HCT116 (cell line): ENCODE measurements around the gene DCTN3. TPM values are rescaled to one million over a fixed set of nuclear protein-coding genes. Genes with fewer than 3 reads are reported as not detected.

ENCODE experiments used
- CEBPB ChIP-seq: IDR thresholded peaks from 2 replicates; pipeline ENCODE4 v1.6.1; 2012; ENCODE audit warnings: low read depth
- EZH2 ChIP-seq: fragments of 200-600 bp; sonication (generic); IDR thresholded peaks from 2 replicates; pipeline ENCODE4 v1.6.1; 2017; ENCODE audit warnings: antibody characterized with exemption, mixed run types
- EZH2phosphoT487 ChIP-seq: fragments of 200-600 bp; IDR thresholded peaks from 2 replicates; pipeline ENCODE4 v1.6.1; 2018; ENCODE audit warnings: antibody characterized with exemption, borderline replicate concordance
- FOSL1 ChIP-seq: IDR thresholded peaks from 2 replicates; pipeline ENCODE4 v1.6.1; 2012; ENCODE audit warnings: low read depth
- RAD21 ChIP-seq: IDR thresholded peaks from 2 replicates; pipeline ENCODE4 v1.6.1; 2012; ENCODE audit warnings: low read depth, mild to moderate bottlenecking
- SP1 ChIP-seq: IDR thresholded peaks from 2 replicates; pipeline ENCODE4 v1.6.1; 2012; ENCODE audit warnings: low read depth
- YY1 ChIP-seq: IDR thresholded peaks from 2 replicates; pipeline ENCODE4 v1.6.1; 2011; ENCODE audit warnings: low read length, low read depth, moderate library complexity, mild to moderate bottlenecking; ENCODE audit not compliant: insufficient replicate concordance; ENCODE audit errors: extremely low read depth
- ZNF274 ChIP-seq: fragments of 200-500 bp; sonication (Bioruptor generic); IDR thresholded peaks from 2 replicates; pipeline ENCODE4 v1.6.1; 2014; ENCODE audit warnings: mild to moderate bottlenecking, low read depth, low read length, inconsistent platforms
- total RNA-seq: library from RNA; stranded (reverse); gene quantifications from one replicate; pipeline ENCODE4 v1.2.1, GENCODE V29; 2021; ENCODE audit not compliant: unreplicated experiment
- TF ChIP-seq, protein P1 (sequence below): IDR thresholded peaks from 2 replicates; pipeline ENCODE4 v1.6.1; 2012; ENCODE audit warnings: low read depth

The DCTN3 gene
- total RNA-seq, 1 experiment from 2014 or later, result 64.0 TPM

DNA sequence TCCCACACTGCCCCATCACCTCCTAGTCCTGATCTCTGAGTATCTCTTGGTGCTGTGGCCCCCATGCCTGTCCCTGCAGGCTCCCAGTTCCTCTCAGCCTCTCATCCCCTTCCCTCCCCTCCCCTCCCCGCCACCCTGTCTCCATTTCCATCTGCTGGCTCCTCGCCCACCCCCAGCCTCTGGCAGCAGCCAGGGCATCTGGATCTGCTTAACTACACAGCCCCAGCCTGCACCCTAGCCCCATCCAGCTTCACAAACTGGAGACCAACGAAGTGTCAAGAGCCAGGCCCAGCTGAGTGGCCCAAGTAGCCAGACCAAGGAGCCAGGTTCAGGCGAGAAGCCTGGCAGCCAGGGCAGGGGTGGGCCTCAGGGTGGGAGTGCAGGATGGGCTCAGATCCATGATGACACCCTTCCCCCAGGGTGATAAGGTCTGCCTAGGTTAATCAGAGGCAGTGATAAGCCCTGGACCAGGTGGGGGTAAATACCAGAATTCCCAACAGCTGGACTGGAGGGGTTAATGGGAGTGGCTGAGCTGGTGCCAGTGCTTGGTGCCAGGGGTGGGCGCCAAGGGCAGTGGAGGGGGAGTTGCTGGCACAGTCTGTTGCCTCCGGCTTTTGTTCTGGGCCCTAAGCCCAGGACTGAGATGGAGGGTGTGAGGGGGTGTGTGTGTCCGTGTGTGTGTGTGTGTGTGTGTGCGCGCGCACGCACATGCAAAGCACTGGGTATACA lies 34.2 kb upstream of the DCTN3 start (continued):
- TF ChIP-seq FOSL1 (no peak), ZNF274 (no peak), EZH2phosphoT487 (no peak), CEBPB (no peak), EZH2 (no peak), SP1 (no peak), YY1 (no peak), RAD21 (no peak)
- TF ChIP-seq, protein P1, sequence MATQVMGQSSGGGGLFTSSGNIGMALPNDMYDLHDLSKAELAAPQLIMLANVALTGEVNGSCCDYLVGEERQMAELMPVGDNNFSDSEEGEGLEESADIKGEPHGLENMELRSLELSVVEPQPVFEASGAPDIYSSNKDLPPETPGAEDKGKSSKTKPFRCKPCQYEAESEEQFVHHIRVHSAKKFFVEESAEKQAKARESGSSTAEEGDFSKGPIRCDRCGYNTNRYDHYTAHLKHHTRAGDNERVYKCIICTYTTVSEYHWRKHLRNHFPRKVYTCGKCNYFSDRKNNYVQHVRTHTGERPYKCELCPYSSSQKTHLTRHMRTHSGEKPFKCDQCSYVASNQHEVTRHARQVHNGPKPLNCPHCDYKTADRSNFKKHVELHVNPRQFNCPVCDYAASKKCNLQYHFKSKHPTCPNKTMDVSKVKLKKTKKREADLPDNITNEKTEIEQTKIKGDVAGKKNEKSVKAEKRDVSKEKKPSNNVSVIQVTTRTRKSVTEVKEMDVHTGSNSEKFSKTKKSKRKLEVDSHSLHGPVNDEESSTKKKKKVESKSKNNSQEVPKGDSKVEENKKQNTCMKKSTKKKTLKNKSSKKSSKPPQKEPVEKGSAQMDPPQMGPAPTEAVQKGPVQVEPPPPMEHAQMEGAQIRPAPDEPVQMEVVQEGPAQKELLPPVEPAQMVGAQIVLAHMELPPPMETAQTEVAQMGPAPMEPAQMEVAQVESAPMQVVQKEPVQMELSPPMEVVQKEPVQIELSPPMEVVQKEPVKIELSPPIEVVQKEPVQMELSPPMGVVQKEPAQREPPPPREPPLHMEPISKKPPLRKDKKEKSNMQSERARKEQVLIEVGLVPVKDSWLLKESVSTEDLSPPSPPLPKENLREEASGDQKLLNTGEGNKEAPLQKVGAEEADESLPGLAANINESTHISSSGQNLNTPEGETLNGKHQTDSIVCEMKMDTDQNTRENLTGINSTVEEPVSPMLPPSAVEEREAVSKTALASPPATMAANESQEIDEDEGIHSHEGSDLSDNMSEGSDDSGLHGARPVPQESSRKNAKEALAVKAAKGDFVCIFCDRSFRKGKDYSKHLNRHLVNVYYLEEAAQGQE, result no peak
- TF ChIP-seq, all 23 proteins: peak for 0
